Stimulated activated naive CD8-positive, alpha-beta T cell treated with anti-CD3 and anti-CD28 coated beads, Interleukin-15, Interleukin-2, amounts not matched to agents 100 ng/mL and 50 ng/mL, for 24 hours (primary cell): ENCODE measurements around the gene ARMC9.

Experiments used
- H3K27ac Mint-ChIP-seq: one replicate; pipeline ENCODE4 v1.8.0; 2021; ENCODE audit warnings: mild to moderate bottlenecking, mixed read lengths
- H3K27me3 Mint-ChIP-seq: one replicate; pipeline ENCODE4 v1.8.0; 2021; ENCODE audit warnings: mixed read lengths
- H3K36me3 Mint-ChIP-seq: one replicate; pipeline ENCODE4 v1.8.0; 2021; ENCODE audit warnings: low read depth, mixed read lengths
- H3K4me1 Mint-ChIP-seq: one replicate; pipeline ENCODE4 v1.8.0; 2021; ENCODE audit warnings: low read depth, mixed read lengths
- H3K4me3 Mint-ChIP-seq: one replicate; pipeline ENCODE4 v1.8.0; 2021; ENCODE audit warnings: mild to moderate bottlenecking, mixed read lengths
- H3K9me3 Mint-ChIP-seq: one replicate; pipeline ENCODE4 v1.8.0; 2021; ENCODE audit warnings: mixed read lengths

The ARMC9 gene

DNA sequence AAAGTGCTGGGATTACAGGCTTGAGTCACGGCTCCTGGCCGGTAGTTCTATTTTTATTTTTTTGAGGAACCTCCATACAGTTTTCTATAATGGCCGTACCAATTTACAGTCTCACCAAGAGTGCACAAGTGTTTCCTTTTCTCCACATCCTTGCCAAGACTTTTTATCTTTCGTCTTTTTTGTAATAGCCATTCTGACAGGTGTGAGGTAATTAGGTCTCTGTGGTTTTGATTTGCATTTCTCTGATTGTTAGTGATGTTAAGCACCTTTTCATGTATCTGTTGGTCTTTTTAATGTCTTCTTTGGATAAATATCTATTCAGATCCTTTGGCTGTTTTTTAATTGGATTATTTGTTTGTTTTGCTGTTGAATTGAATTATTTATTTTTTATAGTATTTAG lies 9.3 kb downstream of the ARMC9 start:
- Mint-ChIP-seq H3K36me3 (no peaks in the 10 kb centered on the region), H3K4me1 (no peaks in the 10 kb centered on the region), H3K27me3 (no peaks in the 10 kb centered on the region), H3K4me3 (no peak overlapping the region), H3K9me3 (no peaks in the 10 kb centered on the region), H3K27ac (no peak overlapping the region)

DNA sequence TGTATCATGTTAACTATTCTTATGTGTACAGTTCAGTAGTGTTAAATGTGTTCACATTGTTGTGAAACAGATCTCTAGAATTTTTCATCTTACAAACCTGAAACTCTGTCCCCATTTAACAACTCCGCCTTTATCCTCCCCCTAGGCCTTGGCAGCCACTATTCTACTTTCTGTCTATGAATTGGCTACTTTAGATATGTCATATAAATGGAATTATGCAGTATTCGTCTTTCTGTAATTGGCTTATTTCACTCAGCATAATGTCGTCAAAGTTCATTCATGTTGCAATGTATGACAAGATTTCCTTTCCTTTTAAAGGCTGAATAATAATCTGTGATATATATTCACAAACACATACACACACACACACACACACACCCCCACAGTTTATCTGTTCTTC lies 12.4 kb downstream of the ARMC9 start:
- no peaks in the 10 kb centered on the region for H3K4me1 Mint-ChIP-seq
- no peaks in the 10 kb centered on the region for H3K36me3 Mint-ChIP-seq
- no peaks in the 10 kb centered on the region for H3K9me3 Mint-ChIP-seq
- H3K27me3 Mint-ChIP-seq, result no peaks in the 10 kb centered on the region
- H3K27ac Mint-ChIP-seq, result no peak overlapping the region
- H3K4me3 Mint-ChIP-seq, result no peak overlapping the region

DNA sequence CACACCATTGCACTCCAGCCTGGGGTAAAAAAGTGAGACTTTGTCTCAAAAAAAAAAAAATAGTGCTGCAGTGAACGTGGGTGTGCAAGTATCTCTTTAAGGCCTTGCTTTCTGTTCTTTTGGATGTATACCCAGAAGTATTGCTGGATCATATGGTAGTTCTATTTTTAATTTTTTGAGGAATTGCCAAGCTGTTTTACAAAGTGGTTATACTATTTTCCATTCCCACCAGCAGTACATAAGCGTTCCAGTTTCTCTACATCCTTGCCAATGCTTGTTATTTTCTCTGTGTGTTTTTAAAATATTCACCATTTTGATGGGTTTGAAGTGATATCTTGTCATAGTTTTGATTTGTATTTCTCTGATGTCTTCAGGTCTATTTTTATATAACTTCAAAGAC lies 13.1 kb downstream of the ARMC9 start:
- Mint-ChIP-seq H3K27me3 (no peaks in the 10 kb centered on the region), H3K36me3 (no peaks in the 10 kb centered on the region), H3K9me3 (no peaks in the 10 kb centered on the region)

DNA sequence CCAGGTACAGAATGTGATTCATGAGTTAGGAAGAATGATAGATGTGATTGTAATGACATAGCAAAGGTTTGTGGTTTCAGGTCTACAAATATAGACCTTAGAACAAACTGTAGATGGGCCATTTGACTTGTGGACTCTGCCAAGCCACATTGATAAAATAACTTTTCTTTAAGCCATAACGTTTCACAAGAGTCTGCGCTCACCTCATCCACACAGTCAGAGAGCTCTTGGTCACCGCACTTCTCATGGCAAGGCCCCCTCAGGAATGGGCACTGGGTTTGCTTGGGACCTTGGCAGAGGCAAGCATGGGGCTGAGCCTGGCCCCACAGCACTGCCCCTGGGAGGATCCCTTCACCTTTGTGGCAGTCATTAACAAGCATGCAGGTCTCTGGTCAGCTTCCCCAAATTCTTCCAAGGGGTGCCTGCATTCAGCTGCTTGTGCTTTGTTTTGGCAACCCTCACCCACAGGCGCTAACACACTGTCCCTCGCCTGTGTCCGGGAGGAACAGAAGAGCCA lies 14.0 kb downstream of the ARMC9 start:
- Mint-ChIP-seq H3K27me3 (no peaks in the 10 kb centered on the region), H3K4me1 (no peaks in the 10 kb centered on the region), H3K9me3 (no peaks in the 10 kb centered on the region), H3K36me3 (no peaks in the 10 kb centered on the region), H3K27ac (no peak overlapping the region), H3K4me3 (no peak overlapping the region)

More for the DNA sequence above, 13.1 kb downstream of the ARMC9 start:
- Mint-ChIP-seq H3K4me1 (no peaks in the 10 kb centered on the region), H3K27ac (no peak overlapping the region), H3K4me3 (no peak overlapping the region)

DNA sequence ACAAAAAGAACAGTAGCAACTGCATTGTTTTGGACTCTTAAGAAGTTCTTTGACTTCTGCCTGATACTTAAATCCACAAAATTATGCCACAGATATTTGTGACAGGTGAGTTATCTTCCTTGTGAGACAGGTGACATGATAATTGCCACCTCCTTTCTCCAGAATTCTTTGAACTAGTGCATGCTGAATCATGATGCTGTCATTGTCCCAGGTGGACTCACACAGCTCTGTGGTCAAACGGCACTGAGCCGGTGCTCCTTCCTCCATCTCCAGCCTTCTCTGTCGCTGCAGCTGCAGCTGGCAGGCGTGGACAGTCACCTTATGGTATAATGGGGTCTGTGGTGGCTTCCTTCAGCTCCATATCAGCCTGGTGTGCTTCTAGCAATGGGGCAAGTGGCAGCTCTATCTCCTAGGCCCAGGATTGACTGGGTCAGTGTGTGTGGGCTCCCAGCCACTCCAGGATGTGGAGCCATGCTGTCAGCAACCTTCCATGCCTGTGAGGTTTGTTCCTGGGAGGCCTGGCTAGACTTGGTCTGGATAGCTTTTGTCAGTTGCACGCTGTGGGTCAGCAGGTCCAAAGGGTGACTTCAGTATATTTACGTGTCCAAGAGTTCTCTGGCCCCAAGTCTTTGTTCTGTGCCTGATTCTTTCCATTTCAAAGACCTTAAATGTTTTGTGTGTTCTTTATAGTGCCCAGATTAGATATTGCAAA lies 15.7 kb downstream of the ARMC9 start:
- Mint-ChIP-seq H3K4me1 (no peaks in the 10 kb centered on the region), H3K4me3 (no peak overlapping the region), H3K27me3 (no peaks in the 10 kb centered on the region), H3K9me3 (no peaks in the 10 kb centered on the region), H3K27ac (no peak overlapping the region), H3K36me3 (no peaks in the 10 kb centered on the region)

DNA sequence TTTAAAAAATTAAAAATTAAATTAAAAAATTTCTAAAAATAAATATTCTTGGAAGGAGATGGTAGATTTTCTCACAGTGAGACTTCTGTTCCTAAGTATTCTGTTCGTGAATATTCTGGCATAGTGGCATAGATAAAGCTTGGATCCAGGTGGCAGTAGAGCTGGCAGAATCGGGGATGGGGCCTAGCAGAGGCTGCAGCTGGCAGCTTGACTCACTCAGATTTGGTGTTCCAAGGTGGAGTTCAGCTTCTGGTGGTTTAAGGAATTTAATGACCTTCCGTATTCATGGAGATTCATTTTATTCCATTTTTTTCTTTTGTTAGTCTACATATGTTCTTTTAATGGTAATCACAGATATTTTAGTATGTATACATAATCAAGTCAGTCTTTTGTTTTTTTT lies 19.9 kb downstream of the ARMC9 start:
- Mint-ChIP-seq H3K27me3 (no peaks in the 10 kb centered on the region), H3K4me1 (no peaks in the 10 kb centered on the region), H3K4me3 (no peak overlapping the region), H3K9me3 (no peaks in the 10 kb centered on the region), H3K27ac (no peak overlapping the region), H3K36me3 (no peaks in the 10 kb centered on the region)

DNA sequence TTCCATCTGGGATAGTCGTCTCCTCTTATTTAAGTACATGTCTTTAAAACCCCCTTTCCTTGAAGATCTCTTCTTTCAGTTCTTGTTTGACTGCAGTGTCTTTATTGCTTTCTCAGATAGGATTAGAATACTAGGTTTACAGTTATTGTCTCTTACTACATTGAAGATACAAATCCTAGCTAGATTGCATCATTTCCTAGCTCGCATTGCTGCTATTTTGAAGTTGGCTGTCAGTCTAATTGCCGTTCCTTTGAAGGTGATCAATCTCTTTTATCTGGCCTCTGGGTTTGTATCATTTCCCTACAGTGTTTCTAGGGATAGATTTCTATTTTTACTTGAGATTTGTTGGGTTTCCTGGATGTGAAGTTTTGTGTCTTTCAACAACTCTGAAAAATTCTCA lies 20.9 kb downstream of the ARMC9 start:
- Mint-ChIP-seq H3K9me3 (no peaks in the 10 kb centered on the region), H3K27me3 (no peaks in the 10 kb centered on the region), H3K4me3 (no peak overlapping the region), H3K36me3 (no peaks in the 10 kb centered on the region), H3K4me1 (no peaks in the 10 kb centered on the region), H3K27ac (no peak overlapping the region)

DNA sequence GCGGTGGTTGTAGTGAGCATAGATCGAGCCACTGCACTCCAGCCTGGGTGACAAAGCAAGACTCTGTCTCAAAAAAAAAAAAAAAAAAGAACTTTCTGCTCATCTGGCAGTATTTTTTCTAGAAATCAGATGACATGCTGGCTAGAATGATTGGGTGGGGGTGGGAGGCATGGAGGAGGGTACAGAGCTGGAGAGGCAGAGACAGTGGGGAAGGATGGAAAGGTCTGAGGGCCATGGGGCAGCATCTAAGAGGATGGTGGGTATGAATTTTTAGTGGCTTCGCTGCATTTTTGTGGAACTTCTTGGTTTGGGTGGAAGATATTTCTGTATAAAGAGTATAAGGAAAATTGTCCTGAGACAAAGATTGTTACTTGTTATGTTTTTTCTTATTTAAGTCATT lies 23.3 kb downstream of the ARMC9 start:
- Mint-ChIP-seq H3K4me1 (no peaks in the 10 kb centered on the region), H3K4me3 (no peak overlapping the region), H3K36me3 (no peaks in the 10 kb centered on the region), H3K9me3 (no peaks in the 10 kb centered on the region), H3K27me3 (no peaks in the 10 kb centered on the region), H3K27ac (no peak overlapping the region)

DNA sequence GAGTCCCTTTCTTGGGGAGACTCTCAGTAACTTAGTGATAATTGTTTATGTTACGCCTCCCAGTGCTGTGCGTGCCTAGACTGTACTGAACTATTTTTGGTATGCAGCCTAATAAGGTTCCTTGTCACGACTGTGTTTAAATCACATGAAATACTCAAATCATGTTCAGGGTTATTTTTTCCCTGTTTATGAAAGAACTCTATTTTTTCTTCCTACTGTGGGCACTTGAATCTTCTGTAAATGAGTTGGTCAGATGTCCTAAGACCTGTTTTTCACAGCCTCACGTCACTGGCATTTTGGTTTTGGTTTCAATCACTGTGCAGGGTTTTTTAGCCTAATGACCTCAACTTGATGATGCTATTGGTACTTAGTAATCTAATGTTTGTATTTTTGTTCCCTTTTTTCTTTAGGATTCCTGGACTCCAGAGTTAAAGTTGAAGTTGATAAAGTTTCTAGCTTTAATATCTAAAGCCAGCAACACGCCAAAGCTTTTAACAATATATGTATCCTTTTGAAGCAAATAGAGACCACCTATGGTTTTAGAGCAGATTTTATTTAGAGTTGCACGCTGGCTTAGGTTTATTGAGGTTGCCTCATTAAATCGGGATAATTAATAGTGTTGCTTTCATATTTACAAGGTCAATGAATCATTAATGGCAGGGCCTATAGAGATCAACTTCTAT lies 24.0 kb downstream of the ARMC9 start:
- no peaks in the 10 kb centered on the region for H3K9me3 Mint-ChIP-seq
- no peaks in the 10 kb centered on the region for H3K27me3 Mint-ChIP-seq

DNA sequence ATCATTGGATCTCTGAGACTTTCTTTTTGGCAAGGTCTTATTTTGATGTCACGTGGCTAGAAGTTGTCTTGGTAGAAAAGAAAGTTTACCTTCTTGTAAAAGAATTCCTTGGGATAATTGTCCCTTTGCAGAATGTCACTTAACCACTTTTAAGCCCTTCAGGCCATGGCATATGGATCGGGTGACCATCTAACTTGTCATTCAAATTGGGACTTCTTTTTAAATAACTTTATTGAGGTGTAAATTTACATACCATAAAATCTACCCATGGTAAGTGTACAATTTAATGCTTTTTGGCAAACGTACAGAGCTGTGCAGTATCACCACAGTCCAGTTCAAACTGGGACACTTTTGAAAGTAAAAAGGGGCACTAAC lies 24.6 kb downstream of the ARMC9 start:
- Mint-ChIP-seq H3K36me3 (no peaks in the 10 kb centered on the region), H3K4me1 (no peaks in the 10 kb centered on the region), H3K9me3 (no peaks in the 10 kb centered on the region), H3K4me3 (no peak overlapping the region), H3K27ac (no peak overlapping the region), H3K27me3 (no peaks in the 10 kb centered on the region)

More for the DNA sequence above, 24.0 kb downstream of the ARMC9 start:
- no peaks in the 10 kb centered on the region for H3K4me1 Mint-ChIP-seq
- H3K36me3 Mint-ChIP-seq, result no peaks in the 10 kb centered on the region
- no peak overlapping the region for H3K27ac Mint-ChIP-seq
- H3K4me3 Mint-ChIP-seq, result no peak overlapping the region

DNA sequence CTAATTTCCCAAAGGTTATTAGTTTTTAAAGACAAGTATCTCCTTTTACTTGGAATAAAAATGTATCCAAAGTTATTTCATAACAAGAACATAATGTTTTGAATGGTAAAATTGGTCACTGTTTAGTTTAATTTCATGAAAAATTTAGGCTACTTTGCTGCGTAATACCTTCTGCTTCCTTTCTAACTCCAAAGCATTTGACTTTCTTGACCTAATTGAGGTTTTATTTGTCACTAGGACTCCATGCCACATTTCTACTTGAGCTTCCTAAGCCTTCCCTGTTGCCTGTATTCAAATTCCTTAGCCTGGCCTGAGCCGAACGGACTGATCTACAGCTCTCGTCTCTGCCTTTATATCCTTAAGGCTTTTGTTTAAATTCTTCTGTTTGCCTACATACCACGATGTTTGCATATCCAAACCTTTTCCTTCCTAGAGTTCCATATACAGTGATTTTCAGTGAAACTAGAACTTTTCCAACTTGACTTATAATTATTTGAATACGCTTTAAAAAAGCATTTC lies 25.1 kb downstream of the ARMC9 start:
- Mint-ChIP-seq H3K36me3 (no peaks in the 10 kb centered on the region), H3K27ac (no peak overlapping the region), H3K4me3 (no peak overlapping the region), H3K27me3 (no peaks in the 10 kb centered on the region), H3K9me3 (no peaks in the 10 kb centered on the region), H3K4me1 (no peaks in the 10 kb centered on the region)

DNA sequence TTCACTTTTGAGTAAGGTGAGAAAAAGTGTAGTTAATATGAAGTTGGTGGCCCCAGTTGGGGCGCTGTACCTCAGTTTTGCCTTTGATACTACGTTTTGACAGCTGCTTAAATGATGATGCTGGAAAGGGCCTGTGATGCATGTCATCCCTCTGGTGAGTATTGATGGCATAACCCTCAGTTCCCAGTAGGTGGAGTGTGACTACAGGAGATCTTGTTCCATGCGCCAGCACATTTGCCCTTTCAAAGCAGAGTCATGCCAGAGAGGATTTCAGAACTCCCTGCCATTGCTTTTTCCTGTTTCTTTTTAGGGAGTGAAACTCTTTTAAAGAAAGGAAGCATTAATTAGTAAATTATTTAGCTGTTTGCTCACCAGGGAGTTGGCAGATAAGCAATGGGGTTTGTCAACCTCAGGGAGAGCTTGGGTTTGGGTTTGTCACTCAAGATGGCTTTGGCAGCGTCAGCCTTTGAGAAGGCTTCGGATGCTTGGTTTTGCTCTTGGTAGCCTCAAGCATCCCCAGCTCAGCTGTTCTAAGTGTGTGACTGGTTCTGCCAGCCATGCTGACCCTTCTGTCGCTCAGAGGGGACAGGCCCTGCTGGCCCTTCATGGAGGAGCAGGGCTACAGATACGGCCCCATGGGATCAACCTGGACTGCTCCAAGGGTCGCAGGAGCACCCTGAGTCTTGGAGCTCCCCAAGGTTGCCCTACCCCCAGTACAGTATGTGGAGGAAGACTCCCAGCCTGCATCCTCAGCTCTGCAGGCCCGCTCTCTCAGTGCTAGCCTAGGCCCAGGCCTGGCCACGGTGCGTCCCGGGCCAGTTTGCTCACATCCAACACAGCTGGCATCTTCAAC lies 29.1 kb downstream of the ARMC9 start:
- Mint-ChIP-seq H3K36me3 (no peaks in the 10 kb centered on the region), H3K27ac (no peak overlapping the region), H3K4me1 (peaks cover 4% of the 10 kb centered on the region), H3K27me3 (no peaks in the 10 kb centered on the region), H3K4me3 (no peak overlapping the region), H3K9me3 (no peaks in the 10 kb centered on the region)

DNA sequence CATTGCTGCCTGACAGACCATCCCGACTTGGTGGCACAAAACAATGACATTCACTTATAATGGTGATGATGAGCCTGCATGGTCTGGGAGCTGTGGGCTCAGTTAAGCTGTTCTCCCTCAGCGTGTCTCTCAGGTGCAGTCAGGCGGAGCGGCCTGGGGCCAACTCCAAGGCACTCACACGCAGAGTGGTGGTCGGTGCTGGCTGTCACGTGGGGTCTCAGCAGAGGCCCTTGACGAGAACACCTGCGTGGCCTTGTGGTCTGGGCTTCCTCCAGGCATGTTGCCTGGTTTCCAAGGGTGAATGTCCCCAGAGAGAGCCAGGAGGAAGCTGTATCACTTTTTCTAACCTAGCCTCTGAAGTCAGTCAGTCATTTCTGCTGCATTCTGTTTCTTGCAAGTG lies 29.8 kb downstream of the ARMC9 start:
- no peak overlapping the region for H3K27ac Mint-ChIP-seq
- peaks cover 4% of the 10 kb centered on the region for H3K4me1 Mint-ChIP-seq
- H3K4me3 Mint-ChIP-seq, result no peak overlapping the region
- H3K9me3 Mint-ChIP-seq, result no peaks in the 10 kb centered on the region
- no peaks in the 10 kb centered on the region for H3K27me3 Mint-ChIP-seq
- no peaks in the 10 kb centered on the region for H3K36me3 Mint-ChIP-seq

DNA sequence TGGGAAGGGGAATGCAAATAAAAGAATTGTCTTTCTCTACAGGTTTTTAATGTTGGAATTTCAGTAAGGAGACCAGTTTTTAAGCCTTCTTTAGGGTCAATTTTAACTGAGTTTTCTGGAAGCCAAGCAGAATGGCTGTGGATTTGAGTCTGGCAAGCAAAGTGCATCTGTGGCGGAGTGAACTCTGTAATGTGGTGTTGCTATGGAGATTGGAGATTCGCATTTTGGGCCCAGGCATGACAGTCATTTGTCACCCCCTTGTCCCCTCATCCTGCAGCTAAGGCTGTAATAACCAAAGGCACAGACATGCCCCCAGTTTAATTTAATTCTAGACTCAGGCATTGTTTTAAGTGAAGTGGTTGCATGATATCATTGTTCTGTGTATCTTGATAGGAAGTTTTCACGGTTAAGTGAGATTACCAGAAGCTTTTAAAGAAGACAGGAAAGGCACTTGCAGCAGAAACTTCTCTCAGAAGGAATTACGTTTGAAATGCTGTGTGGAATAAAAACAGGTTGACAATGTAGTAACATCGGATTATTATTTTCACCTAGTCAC lies 30.6 kb downstream of the ARMC9 start:
- H3K4me3 Mint-ChIP-seq, result no peak overlapping the region
- H3K9me3 Mint-ChIP-seq, result no peaks in the 10 kb centered on the region
- no peak overlapping the region for H3K27ac Mint-ChIP-seq
- H3K27me3 Mint-ChIP-seq, result no peaks in the 10 kb centered on the region
- H3K36me3 Mint-ChIP-seq, result no peaks in the 10 kb centered on the region
- peaks cover 4% of the 10 kb centered on the region for H3K4me1 Mint-ChIP-seq

DNA sequence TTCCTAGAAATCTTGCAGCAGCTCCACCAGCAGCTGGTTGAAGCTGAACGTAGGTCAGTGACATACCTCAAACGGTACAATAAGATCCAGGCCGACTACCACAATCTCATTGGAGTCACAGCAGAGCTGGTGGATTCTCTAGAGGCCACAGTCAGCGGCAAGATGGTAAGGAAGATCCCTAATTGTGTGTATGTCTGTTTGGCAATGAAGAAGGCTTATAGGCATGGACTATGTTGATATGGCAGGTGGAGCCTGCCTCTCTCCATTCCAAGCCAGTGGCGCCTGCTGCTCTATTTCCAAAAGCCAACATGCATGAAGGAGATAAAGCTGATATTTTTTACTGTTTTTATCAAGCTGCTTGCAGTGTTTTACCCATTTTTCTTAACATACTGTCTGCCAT lies 36.8 kb downstream of the ARMC9 start:
- H3K9me3 Mint-ChIP-seq, result no peaks in the 10 kb centered on the region
- H3K4me1 Mint-ChIP-seq, result no peaks in the 10 kb centered on the region
- H3K4me3 Mint-ChIP-seq, result no peak overlapping the region
- H3K27ac Mint-ChIP-seq, result no peak overlapping the region
- H3K27me3 Mint-ChIP-seq, result no peaks in the 10 kb centered on the region
- H3K36me3 Mint-ChIP-seq, result no peaks in the 10 kb centered on the region
